Skeletal muscle cell (primary cell): ENCODE measurements around the gene CACTIN.
"Not testable (repeated sequence)": the region's sequence is repeated elsewhere in the genome, so short reads cannot be mapped to it uniquely, and the experiment has no call there.

Experiments used
- DNase-seq: peaks from one replicate; pipeline ENCODE4 v3.0.0-alpha.2; 2010; ENCODE audit warnings: low read depth
- H3K4me3 ChIP-seq: 2 replicates; pipeline ENCODE4 v1.5.1; 2011; ENCODE audit warnings: low read depth, mild to moderate bottlenecking, control low read depth, low read length, moderate library complexity

Gene CACTIN

GRCh38 chr19:3648037-3648905, 21.7 kb upstream of the CACTIN start:
- no peak overlapping the region for H3K4me3 ChIP-seq

GRCh38 chr19:3647102-3647501, 20.5 kb upstream of the CACTIN start:
- not testable (repeated sequence) for H3K4me3 ChIP-seq, DNase-seq

More at GRCh38 chr19:3648037-3648905, 21.7 kb upstream of the CACTIN start:
- DNase-seq, result no peak

GRCh38 chr19:3646336-3647092, 19.9 kb upstream of the CACTIN start:
- no peak overlapping the region for H3K4me3 ChIP-seq

GRCh38 chr19:3645726-3646125, 19.1 kb upstream of the CACTIN start:
- H3K4me3 ChIP-seq, result no peak overlapping the region
- no peak for DNase-seq

More at GRCh38 chr19:3646336-3647092, 19.9 kb upstream of the CACTIN start:
- DNase-seq, result no peak

- DNase-seq, result no peak
- no peak overlapping the region for H3K4me3 ChIP-seq
Observed at GRCh38 chr19:3645067-3645396, 18.4 kb upstream of the CACTIN start.

GRCh38 chr19:3644351-3645066, 17.9 kb upstream of the CACTIN start:
- no peak overlapping the region for H3K4me3 ChIP-seq
- no peak for DNase-seq

- no peak overlapping the region for H3K4me3 ChIP-seq
Observed at GRCh38 chr19:3643674-3644313, 17.2 kb upstream of the CACTIN start.

GRCh38 chr19:3642987-3643673, 16.5 kb upstream of the CACTIN start:
- DNase-seq, result no peak
- no peak overlapping the region for H3K4me3 ChIP-seq

More at GRCh38 chr19:3643674-3644313, 17.2 kb upstream of the CACTIN start:
- DNase-seq, result no peak

- DNase-seq, result no peak
- H3K4me3 ChIP-seq, result no peak overlapping the region
Observed at GRCh38 chr19:3642296-3642695, 15.7 kb upstream of the CACTIN start.

- no peak overlapping the region for H3K4me3 ChIP-seq
- no peak for DNase-seq
Observed at GRCh38 chr19:3641515-3642269, 15.1 kb upstream of the CACTIN start.

GRCh38 chr19:3639479-3639878, 12.9 kb upstream of the CACTIN start:
- DNase-seq, result no peak
- H3K4me3 ChIP-seq, result no peak overlapping the region

GRCh38 chr19:3638208-3639193, 11.9 kb upstream of the CACTIN start:
- H3K4me3 ChIP-seq, result no peak overlapping the region
- no peak for DNase-seq

- no peak overlapping the region for H3K4me3 ChIP-seq
- no peak for DNase-seq
Observed at GRCh38 chr19:3637621-3638020, 11.0 kb upstream of the CACTIN start.

- DNase-seq, result no peak
- no peak overlapping the region for H3K4me3 ChIP-seq
Observed at GRCh38 chr19:3636962-3637361, 10.4 kb upstream of the CACTIN start.

GRCh38 chr19:3636506-3636905, 9.9 kb upstream of the CACTIN start:
- H3K4me3 ChIP-seq, result no peak overlapping the region

GRCh38 chr19:3634496-3635045, 8.0 kb upstream of the CACTIN start:
- DNase-seq, result no peak
- H3K4me3 ChIP-seq, result no peak overlapping the region

More at GRCh38 chr19:3636506-3636905, 9.9 kb upstream of the CACTIN start:
- DNase-seq, result no peak

- DNase-seq, result no peak
- no peak overlapping the region for H3K4me3 ChIP-seq
Observed at GRCh38 chr19:3633559-3633988, 7.0 kb upstream of the CACTIN start.
